Activated B cell treated with CpG ODN at 0.5 μM for 24 hours (primary cell): ENCODE data around the gene NXNL1. TPM values are rescaled to one million over a fixed set of nuclear protein-coding genes. Genes with fewer than 3 reads are reported as not detected.

Experiments used
- ATAC-seq: fragments of 200-7000 bp; cut with Tn5 transposase; one replicate; pipeline ENCODE4 v1.10.0; 2021; ENCODE audit warnings: low read depth, mild to moderate bottlenecking, moderate library complexity
- CTCF ChIA-PET: fragments of 350-600 bp; sonication (Branson Sonifier 250); formaldehyde crosslinking; loops from one replicate; lab custom pipeline; 2021; ENCODE audit warnings: antibody characterized with exemption; lab: Charles Lee
- POLR2A ChIA-PET: fragments of 350-600 bp; sonication (Branson Sonifier 250); formaldehyde crosslinking; loops from one replicate; lab custom pipeline; 2021; ENCODE audit warnings: antibody characterized with exemption; lab: Charles Lee
- DNase-seq: peaks from one replicate; pipeline ENCODE4 v3.0.0; 2022
- H3K27ac Mint-ChIP-seq: one replicate; pipeline ENCODE4 v1.8.0; 2020; ENCODE audit warnings: mixed read lengths
- H3K27me3 Mint-ChIP-seq: one replicate; pipeline ENCODE4 v1.8.0; 2021; ENCODE audit warnings: mixed read lengths
- H3K36me3 Mint-ChIP-seq: one replicate; pipeline ENCODE4 v1.8.0; 2021; ENCODE audit warnings: low read depth, mixed read lengths
- H3K4me1 Mint-ChIP-seq: one replicate; pipeline ENCODE4 v1.8.0; 2021; ENCODE audit warnings: mixed read lengths
- H3K4me3 Mint-ChIP-seq: one replicate; pipeline ENCODE4 v1.8.0; 2020; ENCODE audit warnings: mild to moderate bottlenecking, mixed read lengths
- H3K9me3 Mint-ChIP-seq: one replicate; pipeline ENCODE4 v1.8.0; 2020; ENCODE audit warnings: mixed read lengths
- intact Hi-C: fragments of 100-400 bp; cut with micrococcal nuclease; formaldehyde crosslinking; loops from one replicate; pipeline ENCODE4 v1.15.1; 2024
- total RNA-seq: library from RNA; stranded (reverse); gene quantifications from 2 replicates; pipeline ENCODE4 v1.2.3, GENCODE V29; 2022
- TF ChIP-seq, protein P1 (sequence below): fragments of 200-600 bp; IDR thresholded peaks from one replicate; pipeline ENCODE4 v1.8.0; 2022; ENCODE audit warnings: antibody characterized with exemption, mild to moderate bottlenecking

NXNL1 gene
- total RNA-seq, 1 donor from 2014 or later: not detected

DNA sequence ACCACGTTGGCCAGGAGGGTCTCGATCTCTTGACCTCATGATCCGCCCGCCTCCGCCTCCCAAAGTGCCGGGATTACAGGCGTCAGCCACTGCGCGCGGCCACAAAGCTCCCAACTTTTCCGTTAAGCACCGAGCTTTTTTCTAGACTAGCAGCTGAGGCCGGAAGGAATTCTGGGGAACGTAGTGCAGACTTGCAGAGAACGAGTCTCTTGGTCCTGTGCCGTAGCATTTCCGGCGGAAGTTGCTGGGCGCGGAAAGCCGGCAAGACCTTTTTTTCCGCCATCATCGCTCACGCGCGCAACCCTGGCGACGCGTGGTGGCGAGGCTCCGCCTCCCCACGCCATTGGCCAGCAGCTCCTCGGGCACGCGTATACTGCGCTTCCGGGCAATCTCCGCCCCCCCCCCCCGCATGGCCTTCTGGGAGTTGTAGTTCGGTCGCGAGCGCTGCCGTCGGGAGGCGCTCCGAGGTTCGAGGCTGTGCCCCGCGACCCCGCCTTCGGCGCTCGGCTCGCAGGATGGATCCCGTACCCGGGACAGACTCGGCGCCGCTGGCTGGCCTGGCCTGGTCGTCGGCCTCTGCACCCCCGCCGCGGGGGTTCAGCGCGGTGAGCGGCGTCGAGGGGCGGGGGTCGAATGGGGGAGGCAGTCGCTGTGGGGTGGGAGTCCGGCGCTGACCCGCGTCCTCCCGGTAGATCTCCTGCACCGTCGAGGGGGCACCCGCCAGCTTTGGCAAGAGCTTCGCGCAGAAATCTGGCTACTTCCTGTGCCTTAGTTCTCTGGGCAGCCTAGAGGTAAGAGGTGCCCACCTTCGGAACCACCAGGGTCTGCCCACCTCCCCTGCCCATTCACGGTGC, 40.9 kb downstream of the NXNL1 start, which contains the start of gene MVB12A:
MVB12A (plus strand) TSS at position 427 of the 854 bp plus-strand sequence; CDS start at position 516, 89 bp downstream.
- POLR2A ChIA-PET: interaction anchor here (0.5 to 2.9 kb wide), 22 partner anchors 8 to 751 kb away, joined by 3 to 60 read pairs (median 4); partner anchors contain the start of genes ANO8, BST2, JAK3 and MRPL34
- Mint-ChIP-seq H3K27ac (peak within 1 kb of the TSS; percentile 93), H3K36me3 (peaks cover 26% of the 10 kb centered on the region), H3K4me1 (peaks cover 16% of the 10 kb centered on the region), H3K9me3 (no peaks in the 10 kb centered on the region), H3K4me3 (peak within 1 kb of the TSS; percentile 95), H3K27me3 (no peaks in the 10 kb centered on the region)
- CTCF ChIA-PET: interaction anchor here (0.7 to 1.6 kb wide), 4 partner anchors 15 to 437 kb away, joined by 3 to 5 read pairs (median 3); partner anchors contain the start of genes BST2 and DDA1
- TF ChIP-seq, protein P1, sequence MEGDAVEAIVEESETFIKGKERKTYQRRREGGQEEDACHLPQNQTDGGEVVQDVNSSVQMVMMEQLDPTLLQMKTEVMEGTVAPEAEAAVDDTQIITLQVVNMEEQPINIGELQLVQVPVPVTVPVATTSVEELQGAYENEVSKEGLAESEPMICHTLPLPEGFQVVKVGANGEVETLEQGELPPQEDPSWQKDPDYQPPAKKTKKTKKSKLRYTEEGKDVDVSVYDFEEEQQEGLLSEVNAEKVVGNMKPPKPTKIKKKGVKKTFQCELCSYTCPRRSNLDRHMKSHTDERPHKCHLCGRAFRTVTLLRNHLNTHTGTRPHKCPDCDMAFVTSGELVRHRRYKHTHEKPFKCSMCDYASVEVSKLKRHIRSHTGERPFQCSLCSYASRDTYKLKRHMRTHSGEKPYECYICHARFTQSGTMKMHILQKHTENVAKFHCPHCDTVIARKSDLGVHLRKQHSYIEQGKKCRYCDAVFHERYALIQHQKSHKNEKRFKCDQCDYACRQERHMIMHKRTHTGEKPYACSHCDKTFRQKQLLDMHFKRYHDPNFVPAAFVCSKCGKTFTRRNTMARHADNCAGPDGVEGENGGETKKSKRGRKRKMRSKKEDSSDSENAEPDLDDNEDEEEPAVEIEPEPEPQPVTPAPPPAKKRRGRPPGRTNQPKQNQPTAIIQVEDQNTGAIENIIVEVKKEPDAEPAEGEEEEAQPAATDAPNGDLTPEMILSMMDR: no peak
- ATAC-seq (peak; percentile 97), DNase-seq (peak; percentile 91)
- intact Hi-C loops: loop anchor here (1.0 to 2.0 kb wide), 6 partner anchors 15 to 111 kb away; partner anchors contain the start of genes BST2, DDA1, GTPBP3 and SLC27A1

DNA sequence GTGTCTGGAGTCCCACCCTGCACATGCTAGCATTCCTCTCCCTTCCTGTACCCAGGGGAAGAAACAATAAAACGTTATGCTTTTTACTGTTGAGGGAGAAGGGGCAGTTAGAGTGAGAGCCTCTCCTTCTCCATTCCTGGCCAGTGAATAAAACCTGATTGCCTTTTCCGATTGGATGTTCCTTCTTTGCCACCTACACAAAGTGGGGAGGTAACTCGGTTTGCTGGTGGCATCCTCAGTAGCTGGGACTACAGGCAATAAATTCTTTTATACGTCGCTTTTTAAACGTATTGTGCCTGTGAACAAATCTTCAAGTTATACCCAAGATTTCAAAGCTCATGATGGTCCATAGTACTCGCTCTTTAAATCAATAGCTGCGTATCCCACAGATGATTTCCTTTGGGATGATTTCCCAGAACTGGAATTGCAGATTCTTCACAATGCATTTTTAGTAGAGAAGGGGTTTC, 41.5 kb downstream of the NXNL1 start:
- intact Hi-C loops: loop anchor here (1.0 to 2.0 kb wide), 5 partner anchors 14 to 110 kb away; partner anchors contain the start of genes BST2, DDA1, GTPBP3 and SLC27A1
- Mint-ChIP-seq H3K36me3 (peaks cover 29% of the 10 kb centered on the region), H3K27me3 (no peaks in the 10 kb centered on the region), H3K4me1 (peaks cover 16% of the 10 kb centered on the region), H3K9me3 (no peaks in the 10 kb centered on the region), H3K27ac (peak overlapping the region; percentile 93), H3K4me3 (peak overlapping the region; percentile 95)
- ChIA-PET POLR2A (interaction anchor here (0.5 to 2.9 kb wide), 19 partner anchors 8 to 751 kb away, joined by 3 to 60 read pairs (median 4); partner anchors contain the start of genes ANO8, BST2, JAK3 and MRPL34), CTCF (interaction anchor here (0.7 to 1.6 kb wide), 4 partner anchors 14 to 437 kb away, joined by 3 to 5 read pairs (median 3); partner anchors contain the start of genes BST2 and DDA1)
- ATAC-seq (no peak), DNase-seq (no peak)
- TF ChIP-seq, protein P1: no peak

DNA sequence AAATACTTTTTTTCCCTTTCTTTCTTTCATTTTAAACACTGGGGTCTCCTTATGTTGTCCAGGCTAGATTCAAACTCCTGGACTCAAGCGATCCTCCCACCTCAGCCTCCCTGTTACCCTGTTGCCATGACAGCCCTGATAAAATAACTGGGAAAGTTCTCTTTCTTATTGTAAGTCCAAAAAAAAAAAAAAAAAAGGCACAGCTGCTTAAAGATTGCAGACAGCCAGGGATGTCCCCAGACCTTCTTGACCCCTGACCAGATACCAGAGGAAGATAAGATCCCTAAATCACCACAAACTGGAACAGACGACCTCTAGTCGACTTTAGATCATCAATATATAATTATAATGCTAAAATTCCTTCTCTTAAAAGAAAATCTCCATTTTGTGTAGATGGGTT, 42.0 kb downstream of the NXNL1 start:
- intact Hi-C loops: loop anchor here (1.0 to 2.0 kb wide), 5 partner anchors 13 to 109 kb away; partner anchors contain the start of genes BST2, DDA1, GTPBP3 and SLC27A1
- TF ChIP-seq, protein P1: no peak
- CTCF ChIA-PET: interaction anchor here (1.0 kb wide), 1 partner anchor 438 kb away, joined by 3 read pairs; no protein-coding TSS in a partner anchor
- POLR2A ChIA-PET: interaction anchor here (0.6 to 2.9 kb wide), 6 partner anchors 12 to 442 kb away, joined by 3 to 60 read pairs (median 8); partner anchors contain the start of genes ANO8, BST2, MRPL34 and OCEL1
- peaks cover 31% of the 10 kb centered on the region for H3K36me3 Mint-ChIP-seq
- no peaks in the 10 kb centered on the region for H3K27me3 Mint-ChIP-seq
- H3K27ac Mint-ChIP-seq: peak overlapping the region; percentile 12
- no peak for DNase-seq
- H3K4me3 Mint-ChIP-seq: peak overlapping the region; percentile 95
- H3K9me3 Mint-ChIP-seq: no peaks in the 10 kb centered on the region
- ATAC-seq: no peak
- peaks cover 16% of the 10 kb centered on the region for H3K4me1 Mint-ChIP-seq

DNA sequence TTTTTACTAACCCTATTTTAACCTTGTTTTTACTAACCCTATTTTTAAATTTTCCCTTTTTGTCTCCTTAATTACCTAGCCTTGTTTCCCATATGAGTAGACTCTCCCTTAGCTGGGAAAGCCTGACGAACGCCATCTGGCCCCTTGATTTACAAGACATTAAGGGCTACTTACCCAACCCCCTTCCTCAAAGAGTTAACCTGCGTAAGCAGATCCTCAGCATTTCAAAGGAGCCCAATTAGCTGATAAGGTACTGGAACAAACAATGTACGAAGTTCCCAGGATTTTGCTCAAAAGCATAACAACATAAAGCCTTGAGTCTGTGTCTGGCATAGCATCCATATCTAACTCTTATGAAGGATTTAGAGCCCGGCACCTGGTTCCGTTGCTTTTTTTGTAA, 45.6 kb downstream of the NXNL1 start:
- POLR2A ChIA-PET: no interaction called here
- Mint-ChIP-seq H3K27me3 (no peaks in the 10 kb centered on the region), H3K9me3 (no peaks in the 10 kb centered on the region), H3K4me1 (peaks cover 11% of the 10 kb centered on the region), H3K4me3 (no peak overlapping the region), H3K36me3 (peaks cover 45% of the 10 kb centered on the region), H3K27ac (no peak overlapping the region)
- DNase-seq (no peak), ATAC-seq (no peak)
- CTCF ChIA-PET: no interaction called here
- intact Hi-C loops: no loop called here
- TF ChIP-seq, protein P1: no peak
